ENCODE results near the gene ARHGAP22. TPM values are rescaled to one million over a fixed set of nuclear protein-coding genes. Genes with fewer than 3 reads are reported as not detected.

Gene ARHGAP22
- total RNA-seq, 2 experiments from 2014 or later, result not detected

DNA sequence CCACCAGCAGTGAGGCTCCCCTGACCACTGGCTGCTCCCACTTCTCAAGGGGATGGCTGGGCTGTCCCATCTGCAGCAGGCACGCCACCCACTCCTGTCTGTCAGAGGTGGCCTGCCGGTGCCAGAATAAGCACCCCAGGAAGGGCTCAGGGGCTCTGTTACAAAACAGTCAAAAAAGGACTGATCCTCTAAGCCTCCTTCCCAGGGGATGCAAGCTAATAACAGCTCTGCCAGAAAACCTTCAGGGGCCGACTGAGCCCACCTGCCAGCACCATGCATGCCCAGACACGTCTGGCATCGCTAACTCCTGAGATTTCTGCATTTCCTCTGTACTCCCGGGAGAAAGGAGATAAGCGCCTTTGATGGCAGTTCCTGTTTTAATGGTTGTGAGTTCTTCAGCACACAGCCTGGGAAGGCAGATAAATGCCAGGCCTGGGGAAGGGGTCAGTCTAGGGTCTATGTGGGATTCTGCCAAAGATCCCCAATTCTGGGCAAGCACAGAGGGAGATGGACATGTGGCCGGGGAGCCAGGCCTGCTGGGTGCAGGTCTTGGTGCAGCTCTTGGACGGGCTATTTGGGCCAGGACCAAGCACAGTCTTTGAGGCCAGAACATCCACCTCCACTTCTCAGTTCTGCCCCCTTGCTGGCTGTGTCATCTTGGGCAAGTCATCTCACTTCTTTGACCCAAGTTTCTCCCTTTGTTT, 128.4 kb downstream of the ARHGAP22 start:
- CTCF ChIA-PET, result no interaction called here

DNA sequence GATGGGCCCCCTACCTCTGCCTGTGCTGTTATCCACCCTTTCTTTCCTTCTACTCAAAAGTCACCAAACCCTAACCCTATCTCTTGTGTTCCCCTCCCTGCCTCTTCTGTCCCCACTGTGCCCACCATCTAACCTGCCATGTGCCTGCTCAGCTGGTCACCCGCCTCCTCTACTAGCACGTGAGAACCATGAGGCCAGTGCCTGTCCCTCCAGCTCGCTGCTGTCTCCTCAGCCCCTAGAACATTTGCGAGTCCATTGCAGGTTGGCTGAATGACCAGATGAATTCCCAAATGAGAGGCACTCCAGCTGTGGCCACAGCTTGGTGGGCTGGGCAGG, 129.0 kb downstream of the ARHGAP22 start:
- no peaks in the 10 kb centered on the region for H3K36me3 Mint-ChIP-seq (ENCODE audit: low read depth)
- H3K27me3 ChIP-seq (ENCODE audit: control insufficient read depth in 1 of 2, insufficient read depth in 2 of 2, low read length in 2 of 2), result no peaks in the 10 kb centered on the region
- no peak for ATAC-seq (ENCODE audit: poor library complexity)
- H3K27me3 Mint-ChIP-seq, result no peaks in the 10 kb centered on the region
- POLR2A ChIA-PET, result no interaction called here
- DNase-seq, result no peak
- no peaks in the 10 kb centered on the region for H3K9me3 Mint-ChIP-seq
- TF ChIP-seq, protein P1, sequence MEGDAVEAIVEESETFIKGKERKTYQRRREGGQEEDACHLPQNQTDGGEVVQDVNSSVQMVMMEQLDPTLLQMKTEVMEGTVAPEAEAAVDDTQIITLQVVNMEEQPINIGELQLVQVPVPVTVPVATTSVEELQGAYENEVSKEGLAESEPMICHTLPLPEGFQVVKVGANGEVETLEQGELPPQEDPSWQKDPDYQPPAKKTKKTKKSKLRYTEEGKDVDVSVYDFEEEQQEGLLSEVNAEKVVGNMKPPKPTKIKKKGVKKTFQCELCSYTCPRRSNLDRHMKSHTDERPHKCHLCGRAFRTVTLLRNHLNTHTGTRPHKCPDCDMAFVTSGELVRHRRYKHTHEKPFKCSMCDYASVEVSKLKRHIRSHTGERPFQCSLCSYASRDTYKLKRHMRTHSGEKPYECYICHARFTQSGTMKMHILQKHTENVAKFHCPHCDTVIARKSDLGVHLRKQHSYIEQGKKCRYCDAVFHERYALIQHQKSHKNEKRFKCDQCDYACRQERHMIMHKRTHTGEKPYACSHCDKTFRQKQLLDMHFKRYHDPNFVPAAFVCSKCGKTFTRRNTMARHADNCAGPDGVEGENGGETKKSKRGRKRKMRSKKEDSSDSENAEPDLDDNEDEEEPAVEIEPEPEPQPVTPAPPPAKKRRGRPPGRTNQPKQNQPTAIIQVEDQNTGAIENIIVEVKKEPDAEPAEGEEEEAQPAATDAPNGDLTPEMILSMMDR (IDR thresholded peaks at IDR 0.05), result no peak
- H3K4me1 Mint-ChIP-seq (ENCODE audit: low read depth), result no peaks in the 10 kb centered on the region
- H3K27ac Mint-ChIP-seq, result no peak overlapping the region
- intact Hi-C loops (cut with DNase I, micrococcal nuclease), result no loop called here
- no peaks in the 10 kb centered on the region for H3K36me3 ChIP-seq (ENCODE audit: insufficient read depth, low read length)
- H3K4me3 Mint-ChIP-seq, result no peak overlapping the region
- no peak overlapping the region for H3K4me3 ChIP-seq (ENCODE audit: low read length)
- CTCF ChIA-PET, result no interaction called here
- no peaks in the 10 kb centered on the region for H3K9me3 ChIP-seq (ENCODE audit: control insufficient read depth in 1 of 2, insufficient read depth in 1 of 2, low read length in 2 of 2)
- no peak overlapping the region for H3K27ac ChIP-seq (ENCODE audit: low read depth in 1 of 2, low read length in 2 of 2)
- H3K4me1 ChIP-seq (ENCODE audit: insufficient read depth, low read length), result no peaks in the 10 kb centered on the region

More for the DNA sequence above, 128.4 kb downstream of the ARHGAP22 start:
- Mint-ChIP-seq H3K27ac (no peak overlapping the region), H3K36me3 (ENCODE audit: low read depth) (no peaks in the 10 kb centered on the region), H3K27me3 (no peaks in the 10 kb centered on the region), H3K9me3 (no peaks in the 10 kb centered on the region), H3K4me1 (ENCODE audit: low read depth) (no peaks in the 10 kb centered on the region), H3K4me3 (no peak overlapping the region)
- ATAC-seq (ENCODE audit: poor library complexity) (no peak), DNase-seq (no peak)
- POLR2A ChIA-PET, result no interaction called here
- Histone ChIP-seq H3K27me3 (ENCODE audit: control insufficient read depth in 1 of 2, insufficient read depth in 2 of 2, low read length in 2 of 2) (no peaks in the 10 kb centered on the region), H3K36me3 (ENCODE audit: insufficient read depth, low read length) (no peaks in the 10 kb centered on the region), H3K4me3 (ENCODE audit: low read length) (no peak overlapping the region), H3K4me1 (ENCODE audit: insufficient read depth, low read length) (no peaks in the 10 kb centered on the region), H3K9me3 (ENCODE audit: control insufficient read depth in 1 of 2, insufficient read depth in 1 of 2, low read length in 2 of 2) (no peaks in the 10 kb centered on the region), H3K27ac (ENCODE audit: low read depth in 1 of 2, low read length in 2 of 2) (no peak overlapping the region)
- intact Hi-C loops (cut with DNase I, micrococcal nuclease), result no loop called here
- TF ChIP-seq, protein P1 (IDR thresholded peaks at IDR 0.05), result no peak

DNA sequence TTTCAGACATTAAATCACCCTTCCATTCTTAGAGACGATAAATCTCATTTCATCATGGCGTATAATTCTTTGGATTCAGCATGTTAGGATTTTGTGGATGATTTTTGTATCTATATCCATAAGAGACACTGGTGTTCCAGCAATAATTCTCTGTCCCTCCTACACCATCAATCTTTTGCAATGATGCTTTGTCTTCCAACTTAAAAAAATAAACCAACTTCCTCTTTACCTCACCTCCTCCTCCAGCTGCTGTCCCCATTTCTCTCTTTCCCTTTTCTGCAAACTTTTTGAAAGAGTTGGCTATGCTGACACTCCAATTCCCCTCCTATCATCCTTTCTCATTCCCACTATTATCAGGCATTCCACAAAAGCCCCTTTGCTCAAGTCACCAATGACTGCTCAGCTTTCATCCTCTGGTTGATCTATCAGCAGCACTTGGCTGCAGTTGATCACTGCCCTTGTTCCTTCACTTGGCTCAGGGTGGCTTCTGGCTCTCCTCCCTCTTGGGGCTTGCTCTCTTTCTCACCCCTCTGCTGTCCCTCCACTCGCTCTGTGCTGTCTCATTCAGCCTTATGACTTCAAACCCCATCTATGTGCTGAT, 130.0 kb downstream of the ARHGAP22 start:
- Mint-ChIP-seq H3K9me3 (no peaks in the 10 kb centered on the region), H3K27ac (no peak overlapping the region), H3K27me3 (no peaks in the 10 kb centered on the region), H3K4me3 (no peak overlapping the region), H3K36me3 (ENCODE audit: low read depth) (no peaks in the 10 kb centered on the region), H3K4me1 (ENCODE audit: low read depth) (no peaks in the 10 kb centered on the region)
- TF ChIP-seq, protein P1 (IDR thresholded peaks at IDR 0.05), result no peak
- intact Hi-C loops (cut with DNase I, micrococcal nuclease), result no loop called here
- DNase-seq (no peak), ATAC-seq (ENCODE audit: poor library complexity) (no peak)
- no peaks in the 10 kb centered on the region for H3K27me3 ChIP-seq (ENCODE audit: control insufficient read depth in 1 of 2, insufficient read depth in 2 of 2, low read length in 2 of 2)
- H3K4me3 ChIP-seq (ENCODE audit: low read length), result no peak overlapping the region
- no peaks in the 10 kb centered on the region for H3K4me1 ChIP-seq (ENCODE audit: insufficient read depth, low read length)
- CTCF ChIA-PET, result no interaction called here
- no peak overlapping the region for H3K27ac ChIP-seq (ENCODE audit: low read depth in 1 of 2, low read length in 2 of 2)
- no peaks in the 10 kb centered on the region for H3K9me3 ChIP-seq (ENCODE audit: control insufficient read depth in 1 of 2, insufficient read depth in 1 of 2, low read length in 2 of 2)
- POLR2A ChIA-PET, result no interaction called here
- no peaks in the 10 kb centered on the region for H3K36me3 ChIP-seq (ENCODE audit: insufficient read depth, low read length)
